Cardiac muscle cell (in vitro differentiated cells and primary cell): ENCODE measurements around the gene SIRT6. TPM values are rescaled to one million over a fixed set of nuclear protein-coding genes. Genes with fewer than 3 reads are reported as not detected.
"Not testable (repeated sequence)": the region's sequence is repeated elsewhere in the genome, so short reads cannot be mapped to it uniquely, and the experiment has no call there.

Source experiments
- DNase-seq, 2 donors: peaks; one replicate each; pipeline versions ENCODE4 v3.0.0 to v3.0.0-alpha.2; 2010 to 2017; ENCODE audit warnings: low read depth in 1 of 2, low spot score in 1 of 2
- H3K27ac ChIP-seq: fragments of 200-600 bp; sonication (generic); 2 replicates; pipeline ENCODE4 v1.5.1; 2016
- H3K27me3 ChIP-seq: fragments of 200-600 bp; sonication (generic); 2 replicates; pipeline ENCODE4 v1.6.0; 2016; ENCODE audit warnings: control low read depth
- H3K36me3 ChIP-seq: fragments of 200-600 bp; sonication (generic); 2 replicates; pipeline ENCODE4 v1.5.1; 2016; ENCODE audit warnings: control low read depth
- H3K4me1 ChIP-seq: fragments of 200-600 bp; sonication (generic); 2 replicates; pipeline ENCODE4 v1.8.1; 2017; ENCODE audit warnings: low read depth, mild to moderate bottlenecking, mixed run types
- H3K4me3 ChIP-seq: fragments of 200-600 bp; sonication (generic); 2 replicates; pipeline ENCODE4 v1.5.1; 2016; ENCODE audit warnings: mild to moderate bottlenecking
- H3K9me3 ChIP-seq: fragments of 200-600 bp; sonication (generic); 2 replicates; pipeline ENCODE4 v1.5.1; 2017; ENCODE audit warnings: low read depth, mild to moderate bottlenecking, control low read depth
- CTCF ChIP-seq: IDR thresholded peaks from 2 replicates; pipeline ENCODE4 v1.5.1; 2012; ENCODE audit warnings: low read depth, mild to moderate bottlenecking, low read length
- polyA plus RNA-seq: library from polyadenylated mRNA; unstranded; fragments of >200 nt; fragmentation: Nextera tagmentation; extraction: Ambion mirVana; gene quantifications from 2 replicates; pipeline ENCODE4 v1.2.1, GENCODE V29; 2016
- total RNA-seq: library from RNA; depleted of rRNA; stranded (reverse); fragments of >200 nt; gene quantifications from 2 replicates; pipeline ENCODE4 v1.2.3, GENCODE V29; 2016

Gene SIRT6
- total and polyA plus RNA-seq, 2 experiments from 2014 or later = 11.3 to 34.2 TPM

GRCh38 chr19:4164262-4164661 is 18.1 kb downstream of the SIRT6 start:
- no peaks in the 10 kb centered on the region for H3K4me1 ChIP-seq
- no peak for TF ChIP-seq CTCF
- DNase-seq = no peak

DNA sequence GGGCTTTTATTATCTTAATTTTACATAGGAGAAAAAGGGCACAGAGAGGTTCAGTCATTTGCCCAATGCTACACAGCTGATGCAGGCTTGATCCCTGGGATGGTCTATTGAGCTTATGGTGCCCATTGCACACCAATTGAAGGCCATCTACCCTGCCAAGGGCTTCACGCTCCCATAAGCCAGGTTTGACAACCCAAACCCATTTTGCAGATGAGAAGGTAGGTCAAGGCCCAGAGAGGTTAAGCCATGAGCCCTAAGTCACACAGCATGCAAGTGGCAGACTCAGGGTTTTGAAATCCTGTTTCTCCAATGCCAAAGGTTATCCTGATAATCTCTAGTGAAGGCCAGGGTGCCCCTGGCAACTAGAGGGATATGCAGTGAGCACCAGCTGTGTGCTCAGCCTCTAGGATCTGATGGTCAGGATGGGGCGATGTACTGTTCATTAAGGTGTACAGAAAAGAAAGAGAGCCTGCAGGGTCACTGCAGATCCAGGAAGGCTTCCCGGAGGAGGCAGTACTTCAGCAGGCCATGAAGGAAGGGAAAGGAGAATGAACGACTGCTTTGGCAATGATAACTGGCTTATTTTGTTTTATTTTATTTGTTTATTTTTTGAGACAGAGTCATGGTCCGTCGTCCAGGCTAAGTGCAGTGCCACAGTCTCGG is 20.8 kb downstream of the SIRT6 start:
- no peaks in the 10 kb centered on the region for H3K36me3 ChIP-seq
- TF ChIP-seq CTCF = no peak
- H3K4me3 ChIP-seq = no peak overlapping the region
- no peaks in the 10 kb centered on the region for H3K9me3 ChIP-seq
- H3K27me3 ChIP-seq = peaks cover 11% of the 10 kb centered on the region
- H3K4me1 ChIP-seq = no peaks in the 10 kb centered on the region
- DNase-seq = no peak
- H3K27ac ChIP-seq = no peak overlapping the region

More at GRCh38 chr19:4164262-4164661, 18.1 kb downstream of the SIRT6 start:
- no peaks in the 10 kb centered on the region for H3K9me3 ChIP-seq
- peaks cover 19% of the 10 kb centered on the region for H3K27me3 ChIP-seq
- no peak overlapping the region for H3K4me3 ChIP-seq
- H3K36me3 ChIP-seq = no peaks in the 10 kb centered on the region
- H3K27ac ChIP-seq = no peak overlapping the region

GRCh38 chr19:4157971-4158370 is 24.4 kb downstream of the SIRT6 start:
- not testable (repeated sequence) for H3K4me1 ChIP-seq, H3K9me3 ChIP-seq, H3K27ac ChIP-seq, H3K27me3 ChIP-seq, H3K4me3 ChIP-seq, DNase-seq, H3K36me3 ChIP-seq

DNA sequence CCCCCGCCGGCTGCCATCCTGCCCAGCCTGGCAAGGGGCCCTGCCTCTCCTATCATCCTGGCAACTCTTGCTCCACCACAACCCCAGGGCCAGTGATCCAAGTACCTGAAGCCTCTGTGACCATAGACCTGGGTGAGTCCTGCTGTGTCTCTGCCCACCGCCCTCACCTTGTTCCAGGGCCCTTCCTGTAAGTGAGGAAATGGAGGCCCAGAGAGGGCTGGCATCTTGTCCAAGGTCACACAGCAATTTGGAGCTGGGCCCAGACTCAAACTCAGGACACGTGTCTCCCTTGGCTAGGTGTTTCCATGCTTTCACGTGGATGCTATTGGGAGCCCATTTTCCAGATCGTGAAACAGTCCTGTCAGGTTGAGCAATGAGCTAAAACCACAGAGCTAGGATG is 25.2 kb downstream of the SIRT6 start:
- no peak for DNase-seq
- Histone ChIP-seq H3K4me3 (no peak overlapping the region), H3K27me3 (peaks cover 3% of the 10 kb centered on the region), H3K36me3 (no peaks in the 10 kb centered on the region), H3K4me1 (no peaks in the 10 kb centered on the region), H3K9me3 (no peaks in the 10 kb centered on the region), H3K27ac (no peak overlapping the region)
- TF ChIP-seq CTCF = no peak

GRCh38 chr19:4154571-4155312 is 27.6 kb downstream of the SIRT6 start:
- Histone ChIP-seq H3K27me3 (peaks cover 3% of the 10 kb centered on the region), H3K27ac (no peak overlapping the region), H3K9me3 (no peaks in the 10 kb centered on the region), H3K4me1 (no peaks in the 10 kb centered on the region), H3K4me3 (no peak overlapping the region), H3K36me3 (no peaks in the 10 kb centered on the region)
- DNase-seq = no peak
- TF ChIP-seq CTCF = no peak

DNA sequence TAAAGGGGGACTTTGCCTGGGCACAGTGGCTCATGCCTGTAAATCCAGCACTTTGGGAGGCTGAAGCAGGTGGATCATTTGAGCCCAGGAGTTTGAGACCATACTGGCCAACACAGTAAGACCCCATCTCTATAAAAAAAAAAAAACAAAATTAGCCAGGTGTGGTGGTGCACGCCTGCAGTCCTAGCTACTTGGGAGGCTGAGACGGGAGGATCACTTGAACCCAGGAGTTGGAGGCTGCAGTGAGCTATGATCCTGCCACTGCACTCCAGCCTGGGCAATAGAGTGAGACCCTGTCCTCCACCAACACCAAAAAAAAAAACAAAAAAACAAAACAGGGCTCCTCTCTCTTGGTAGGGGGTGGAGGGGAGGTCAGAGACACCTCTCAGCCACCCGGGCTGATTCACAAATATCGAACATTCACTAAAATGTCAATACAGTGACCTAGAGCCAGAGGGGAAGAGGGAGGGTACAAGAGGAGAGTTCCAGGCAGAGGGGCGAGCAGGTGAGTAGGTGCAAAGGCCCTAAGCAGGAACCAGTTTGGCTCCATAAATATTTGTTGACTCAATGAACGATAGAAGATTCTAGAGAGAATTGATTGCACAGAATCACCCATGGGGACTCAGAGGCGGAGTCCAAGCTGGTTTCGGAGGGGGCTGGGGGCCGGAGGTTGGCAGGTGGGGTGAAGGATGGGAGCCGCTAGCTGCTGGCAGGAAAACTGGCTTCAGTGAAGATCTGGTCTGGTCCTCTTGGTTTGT is 29.9 kb downstream of the SIRT6 start:
- no peak for DNase-seq
- Histone ChIP-seq H3K27me3 (peaks cover 3% of the 10 kb centered on the region), H3K4me3 (no peak overlapping the region), H3K27ac (no peak overlapping the region), H3K9me3 (no peaks in the 10 kb centered on the region), H3K36me3 (no peaks in the 10 kb centered on the region), H3K4me1 (no peaks in the 10 kb centered on the region)
- no peak for TF ChIP-seq CTCF
